ENCODE results near the gene SMIM41. TPM values are rescaled to one million over a fixed set of nuclear protein-coding genes. Genes with fewer than 3 reads are reported as not detected.

SMIM41 gene
- total and polyA plus RNA-seq, 2 experiments from 2014 or later, result not detected

- Histone ChIP-seq H2AFZ (peak overlapping the region; percentile 57), H3K9me2 (ENCODE audit: insufficient read depth) (no peaks in the 10 kb centered on the region), H4K20me1 (ENCODE audit: insufficient read depth) (no peaks in the 10 kb centered on the region), H3K4me1 (ENCODE audit: insufficient read depth) (peaks cover 23% of the 10 kb centered on the region), H3K27ac (no peak overlapping the region), H3K27me3 (replicated peaks; ENCODE audit: insufficient read depth) (no peaks in the 10 kb centered on the region), H3K4me3 (peak overlapping the region; percentile 45; the same call in 1 of the 2 replicates), H3K79me2 (ENCODE audit: insufficient read depth) (no peaks in the 10 kb centered on the region), H3K9me3 (ENCODE audit: low read depth) (no peaks in the 10 kb centered on the region), H3K4me2 (ENCODE audit: unreplicated experiment) (no peak overlapping the region), H3F3A (ENCODE audit: insufficient read depth) (peaks cover 15% of the 10 kb centered on the region), H3K36me3 (ENCODE audit: low read depth) (no peaks in the 10 kb centered on the region), H3K9ac (peak overlapping the region; percentile 76)
- 87 to 90% methylated on average over 5 of the region's 5 CpGs for WGBS, 2 experiments (ENCODE audit: low coverage in 1 of 2, low lambda C conversion rate in 2 of 2, missing lambda C conversion rate in 2 of 2)
- in situ Hi-C loops (cut with MboI), result loop anchor here (10.0 kb wide), 1 partner anchor 722 kb away; no protein-coding TSS in a partner anchor
- TF ChIP-seq EZH2 (IDR thresholded peaks at IDR 0.05; ENCODE audit: insufficient read depth, poor library complexity, severe bottlenecking) (no peak), EZH2phosphoT487 (IDR thresholded peaks at IDR 0.05; ENCODE audit: insufficient read depth, low read depth) (no peak)
- no peak for DNase-seq
Observed at GRCh38 chr12:52152905-52153317, 73.4 kb downstream of the SMIM41 start.

- TF ChIP-seq EZH2 (IDR thresholded peaks at IDR 0.05; ENCODE audit: insufficient read depth, poor library complexity, severe bottlenecking) (no peak), EZH2phosphoT487 (IDR thresholded peaks at IDR 0.05; ENCODE audit: insufficient read depth, low read depth) (no peak)
- WGBS, 2 experiments (ENCODE audit: low coverage in 1 of 2, low lambda C conversion rate in 2 of 2, missing lambda C conversion rate in 2 of 2), result 62 to 71% methylated on average over 7 to 8 of the region's 8 CpGs
- Histone ChIP-seq H3F3A (ENCODE audit: insufficient read depth) (no peaks in the 10 kb centered on the region), H3K27me3 (replicated peaks; ENCODE audit: insufficient read depth) (no peaks in the 10 kb centered on the region), H3K27ac (no peak overlapping the region), H3K4me1 (ENCODE audit: insufficient read depth) (peaks cover 9% of the 10 kb centered on the region), H4K20me1 (ENCODE audit: insufficient read depth) (no peaks in the 10 kb centered on the region), H3K36me3 (ENCODE audit: low read depth) (no peaks in the 10 kb centered on the region), H3K4me2 (ENCODE audit: unreplicated experiment) (no peak overlapping the region), H3K4me3 (no peak overlapping the region), H3K9ac (peak overlapping the region; percentile 53; the same call in 1 of the 2 replicates), H3K9me3 (ENCODE audit: low read depth) (no peaks in the 10 kb centered on the region), H2AFZ (no peak overlapping the region), H3K9me2 (ENCODE audit: insufficient read depth) (no peaks in the 10 kb centered on the region), H3K79me2 (ENCODE audit: insufficient read depth) (no peaks in the 10 kb centered on the region)
- peak; percentile 68 for DNase-seq
- in situ Hi-C loops (cut with MboI), result loop anchor here (10.0 kb wide), 1 partner anchor 720 kb away; no protein-coding TSS in a partner anchor
Observed at GRCh38 chr12:52155048-52155868, 75.8 kb downstream of the SMIM41 start.

GRCh38 chr12:52156311-52156710, 76.8 kb downstream of the SMIM41 start:
- Histone ChIP-seq H3K79me2 (ENCODE audit: insufficient read depth) (no peaks in the 10 kb centered on the region), H3K36me3 (ENCODE audit: low read depth) (no peaks in the 10 kb centered on the region), H3K9ac (no peak overlapping the region), H3K27ac (no peak overlapping the region), H3F3A (ENCODE audit: insufficient read depth) (no peaks in the 10 kb centered on the region), H2AFZ (no peak overlapping the region), H3K9me2 (ENCODE audit: insufficient read depth) (no peaks in the 10 kb centered on the region), H3K4me2 (ENCODE audit: unreplicated experiment) (no peak overlapping the region), H3K4me1 (ENCODE audit: insufficient read depth) (peaks cover 9% of the 10 kb centered on the region), H4K20me1 (ENCODE audit: insufficient read depth) (no peaks in the 10 kb centered on the region), H3K9me3 (ENCODE audit: low read depth) (no peaks in the 10 kb centered on the region), H3K27me3 (replicated peaks; ENCODE audit: insufficient read depth) (no peaks in the 10 kb centered on the region), H3K4me3 (no peak overlapping the region)
- WGBS, 2 experiments (ENCODE audit: low coverage in 1 of 2, low lambda C conversion rate in 2 of 2, missing lambda C conversion rate in 2 of 2), result 50 to 60% methylated on average over 4 of the region's 4 CpGs
- peak; percentile 41 for DNase-seq
- TF ChIP-seq EZH2phosphoT487 (IDR thresholded peaks at IDR 0.05; ENCODE audit: insufficient read depth, low read depth) (no peak), EZH2 (IDR thresholded peaks at IDR 0.05; ENCODE audit: insufficient read depth, poor library complexity, severe bottlenecking) (no peak)
- in situ Hi-C loops (cut with MboI), result loop anchor here (10.0 kb wide), 1 partner anchor 718 kb away; no protein-coding TSS in a partner anchor

GRCh38 chr12:52156757-52157565, 77.5 kb downstream of the SMIM41 start:
- H3K27ac ChIP-seq, result no peak overlapping the region
- WGBS, 2 experiments (ENCODE audit: low coverage in 1 of 2, low lambda C conversion rate in 2 of 2, missing lambda C conversion rate in 2 of 2), result 30 to 34% methylated on average over 13 to 15 of the region's 15 CpGs

More at GRCh38 chr12:52156757-52157565, 77.5 kb downstream of the SMIM41 start:
- H3K4me2 ChIP-seq (ENCODE audit: unreplicated experiment), result no peak overlapping the region
- H3K9ac ChIP-seq, result no peak overlapping the region
- H2AFZ ChIP-seq, result no peak overlapping the region
- no peaks in the 10 kb centered on the region for H3K9me2 ChIP-seq (ENCODE audit: insufficient read depth)
- H3K4me3 ChIP-seq, result no peak overlapping the region
- no peak for TF ChIP-seq EZH2phosphoT487 (IDR thresholded peaks at IDR 0.05; ENCODE audit: insufficient read depth, low read depth)
- TF ChIP-seq EZH2 (IDR thresholded peaks at IDR 0.05; ENCODE audit: insufficient read depth, poor library complexity, severe bottlenecking), result no peak
- no peaks in the 10 kb centered on the region for H3K9me3 ChIP-seq (ENCODE audit: low read depth)
- no peaks in the 10 kb centered on the region for H3F3A ChIP-seq (ENCODE audit: insufficient read depth)
- no peaks in the 10 kb centered on the region for H3K79me2 ChIP-seq (ENCODE audit: insufficient read depth)
- H3K4me1 ChIP-seq (ENCODE audit: insufficient read depth), result peaks cover 9% of the 10 kb centered on the region
- H3K27me3 ChIP-seq (replicated peaks; ENCODE audit: insufficient read depth), result no peaks in the 10 kb centered on the region
- in situ Hi-C loops (cut with MboI), result loop anchor here (10.0 kb wide), 1 partner anchor 718 kb away; no protein-coding TSS in a partner anchor
- no peaks in the 10 kb centered on the region for H4K20me1 ChIP-seq (ENCODE audit: insufficient read depth)
- peak; percentile 65 for DNase-seq
- H3K36me3 ChIP-seq (ENCODE audit: low read depth), result no peaks in the 10 kb centered on the region
